ENCODE measurements around the gene SH3PXD2A. TPM values are rescaled to one million over a fixed set of nuclear protein-coding genes. Genes with fewer than 3 reads are reported as not detected.

Gene SH3PXD2A
- total RNA-seq, 1 donor from 2014 or later, result 17.3 TPM

DNA sequence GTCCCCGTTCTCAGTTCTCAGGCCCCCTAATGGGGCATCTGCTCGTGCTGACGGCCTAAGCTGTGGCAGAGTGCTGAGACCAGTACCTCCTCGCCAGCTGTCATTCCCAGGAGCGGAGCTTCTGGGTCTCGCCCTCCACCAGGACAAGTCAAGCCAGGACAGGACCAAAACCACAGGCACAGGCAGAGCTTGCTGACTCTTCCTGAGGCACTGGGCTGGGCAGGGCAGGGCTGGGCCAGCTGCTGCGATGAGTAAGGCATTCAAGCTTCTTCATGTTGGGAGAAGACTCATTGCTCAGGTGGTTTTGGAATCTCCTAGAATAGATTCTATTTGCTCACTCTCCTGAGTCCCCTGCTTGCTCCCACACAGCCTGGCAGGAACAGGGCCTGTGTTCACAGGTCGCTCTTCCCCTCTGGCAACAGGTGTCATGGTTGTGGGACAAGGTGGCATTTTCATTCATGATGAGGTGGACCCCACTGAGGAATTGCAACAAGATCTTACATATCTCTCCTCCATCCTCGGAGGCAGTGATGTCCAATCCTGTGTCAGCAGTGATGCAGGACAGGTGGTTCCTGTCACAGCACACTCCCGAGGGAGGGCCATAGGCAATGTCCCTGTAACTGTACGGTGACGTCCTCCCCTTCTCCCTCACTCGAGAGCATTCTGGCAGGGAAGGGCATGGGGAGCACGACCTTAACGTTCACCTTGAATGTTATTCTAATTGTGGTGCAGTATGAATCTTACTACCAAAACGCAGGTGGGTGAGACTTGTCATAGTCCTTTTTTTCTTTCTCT lies 17.0 kb upstream of the SH3PXD2A start:
- peaks cover 10% of the 10 kb centered on the region for H3K27me3 Mint-ChIP-seq (ENCODE audit: low read depth, unreplicated experiment)
- H3K79me2 ChIP-seq (ENCODE audit: insufficient read depth, low read length), result no peaks in the 10 kb centered on the region
- no peaks in the 10 kb centered on the region for H4K20me1 ChIP-seq (ENCODE audit: insufficient read depth, low read length)
- H3K9me3 Mint-ChIP-seq (ENCODE audit: unreplicated experiment), result no peaks in the 10 kb centered on the region
- no peak overlapping the region for H3K9ac ChIP-seq (ENCODE audit: low read length)
- H3K4me3 Mint-ChIP-seq (ENCODE audit: unreplicated experiment), result no peak overlapping the region
- no peak overlapping the region for H3K4me3 ChIP-seq (ENCODE audit: insufficient read depth, low read depth, low read length)
- peaks cover 3% of the 10 kb centered on the region for H3K36me3 Mint-ChIP-seq (ENCODE audit: low read depth, unreplicated experiment)
- H3K4me1 ChIP-seq (ENCODE audit: insufficient read depth, low read length), result peaks cover 4% of the 10 kb centered on the region
- H3K9me3 ChIP-seq (ENCODE audit: insufficient read depth, low read depth, low read length), result no peaks in the 10 kb centered on the region
- H3K27ac ChIP-seq (ENCODE audit: low read depth, low read length), result no peak overlapping the region
- peak; percentile 36 for DNase-seq (ENCODE audit: low read depth)
- no peak for FAIRE-seq
- H3K27ac Mint-ChIP-seq (ENCODE audit: unreplicated experiment), result no peak overlapping the region
- H2AFZ ChIP-seq (ENCODE audit: low read depth, low read length), result no peak overlapping the region
- no peaks in the 10 kb centered on the region for H3K27me3 ChIP-seq (ENCODE audit: insufficient read depth, low read length)
- peaks cover 1% of the 10 kb centered on the region for H3K4me1 Mint-ChIP-seq (ENCODE audit: low read depth, unreplicated experiment)
- H3K4me2 ChIP-seq (ENCODE audit: low read length), result no peak overlapping the region
- H3K36me3 ChIP-seq (ENCODE audit: insufficient read depth, low read length), result no peaks in the 10 kb centered on the region
- no peak for TF ChIP-seq EZH2 (IDR thresholded peaks at IDR 0.05; ENCODE audit: insufficient read depth, low read length)
- TF ChIP-seq CTCF (IDR thresholded peaks at IDR 0.05; ENCODE audit: insufficient read depth, low read depth, low read length), result no peak

GRCh38 chr10:103871006-103871405 lies 15.6 kb upstream of the SH3PXD2A start:
- TF ChIP-seq EZH2 (IDR thresholded peaks at IDR 0.05; ENCODE audit: insufficient read depth, low read length) (no peak), CTCF (IDR thresholded peaks at IDR 0.05; ENCODE audit: insufficient read depth, low read depth, low read length) (no peak)
- Mint-ChIP-seq H3K9me3 (ENCODE audit: unreplicated experiment) (no peaks in the 10 kb centered on the region), H3K27ac (ENCODE audit: unreplicated experiment) (no peak overlapping the region), H3K27me3 (ENCODE audit: low read depth, unreplicated experiment) (peaks cover 10% of the 10 kb centered on the region), H3K36me3 (ENCODE audit: low read depth, unreplicated experiment) (peaks cover 3% of the 10 kb centered on the region), H3K4me3 (ENCODE audit: unreplicated experiment) (no peak overlapping the region), H3K4me1 (ENCODE audit: low read depth, unreplicated experiment) (peaks cover 1% of the 10 kb centered on the region)
- no peak overlapping the region for H3K9ac ChIP-seq (ENCODE audit: low read length)
- H3K79me2 ChIP-seq (ENCODE audit: insufficient read depth, low read length), result no peaks in the 10 kb centered on the region
- DNase-seq (ENCODE audit: low read depth) (no peak), FAIRE-seq (no peak)
- no peaks in the 10 kb centered on the region for H3K36me3 ChIP-seq (ENCODE audit: insufficient read depth, low read length)
- no peaks in the 10 kb centered on the region for H4K20me1 ChIP-seq (ENCODE audit: insufficient read depth, low read length)
- no peak overlapping the region for H2AFZ ChIP-seq (ENCODE audit: low read depth, low read length)
- H3K4me3 ChIP-seq (ENCODE audit: insufficient read depth, low read depth, low read length), result no peak overlapping the region
- no peak overlapping the region for H3K4me2 ChIP-seq (ENCODE audit: low read length)
- peaks cover 4% of the 10 kb centered on the region for H3K4me1 ChIP-seq (ENCODE audit: insufficient read depth, low read length)
- no peaks in the 10 kb centered on the region for H3K9me3 ChIP-seq (ENCODE audit: insufficient read depth, low read depth, low read length)
- no peak overlapping the region for H3K27ac ChIP-seq (ENCODE audit: low read depth, low read length)
- H3K27me3 ChIP-seq (ENCODE audit: insufficient read depth, low read length), result no peaks in the 10 kb centered on the region

GRCh38 chr10:103870516-103870915 lies 15.1 kb upstream of the SH3PXD2A start:
- Histone ChIP-seq H3K4me3 (ENCODE audit: insufficient read depth, low read depth, low read length) (no peak overlapping the region), H3K27ac (ENCODE audit: low read depth, low read length) (no peak overlapping the region), H3K79me2 (ENCODE audit: insufficient read depth, low read length) (no peaks in the 10 kb centered on the region), H3K27me3 (ENCODE audit: insufficient read depth, low read length) (no peaks in the 10 kb centered on the region), H3K4me2 (ENCODE audit: low read length) (no peak overlapping the region), H2AFZ (ENCODE audit: low read depth, low read length) (no peak overlapping the region), H3K36me3 (ENCODE audit: insufficient read depth, low read length) (no peaks in the 10 kb centered on the region), H3K9ac (ENCODE audit: low read length) (no peak overlapping the region), H3K9me3 (ENCODE audit: insufficient read depth, low read depth, low read length) (no peaks in the 10 kb centered on the region), H3K4me1 (ENCODE audit: insufficient read depth, low read length) (peaks cover 4% of the 10 kb centered on the region), H4K20me1 (ENCODE audit: insufficient read depth, low read length) (no peaks in the 10 kb centered on the region)
- no peak overlapping the region for H3K4me3 Mint-ChIP-seq (ENCODE audit: unreplicated experiment)
- no peak for DNase-seq (ENCODE audit: low read depth)
- TF ChIP-seq CTCF (IDR thresholded peaks at IDR 0.05; ENCODE audit: insufficient read depth, low read depth, low read length) (no peak), EZH2 (IDR thresholded peaks at IDR 0.05; ENCODE audit: insufficient read depth, low read length) (no peak)
- peaks cover 1% of the 10 kb centered on the region for H3K4me1 Mint-ChIP-seq (ENCODE audit: low read depth, unreplicated experiment)
- H3K27me3 Mint-ChIP-seq (ENCODE audit: low read depth, unreplicated experiment), result peaks cover 10% of the 10 kb centered on the region
- no peak for FAIRE-seq
- no peak overlapping the region for H3K27ac Mint-ChIP-seq (ENCODE audit: unreplicated experiment)
- peaks cover 3% of the 10 kb centered on the region for H3K36me3 Mint-ChIP-seq (ENCODE audit: low read depth, unreplicated experiment)
- no peaks in the 10 kb centered on the region for H3K9me3 Mint-ChIP-seq (ENCODE audit: unreplicated experiment)
